Sigmoid colon (tissue), 7 donors: ENCODE data around the gene TTC6. TPM values are rescaled to one million over a fixed set of nuclear protein-coding genes. Genes with fewer than 3 reads are reported as not detected.

Experiments used
- DNase-seq: peaks from one replicate; pipeline ENCODE4 v3.0.0-alpha.2; 2019
- H3K27ac ChIP-seq, 4 donors: fragments of 200-600 bp; sonication (generic); one replicate each; pipeline ENCODE4 v1.5.1; 2016 to 2019; ENCODE audit warnings: mild to moderate bottlenecking in 1 of 4
- H3K27me3 ChIP-seq, 3 donors: fragments of 200-600 bp; sonication (generic); one replicate each; pipeline ENCODE4 v1.5.1; 2019; ENCODE audit warnings: mild to moderate bottlenecking in 1 of 3
- H3K36me3 ChIP-seq, 4 donors: fragments of 200-600 bp; sonication (generic); one replicate each; pipeline ENCODE4 v1.5.1; 2016 to 2019
- H3K4me1 ChIP-seq, 4 donors: fragments of 200-600 bp; sonication (generic); one replicate each; pipeline ENCODE4 v1.5.1; 2017 to 2019
- H3K4me3 ChIP-seq, 4 donors: fragments of 200-600 bp; sonication (generic); one replicate each; pipeline ENCODE4 v1.5.1; 2017 to 2019; ENCODE audit warnings: mild to moderate bottlenecking in 2 of 4, moderate library complexity in 1 of 4
- H3K9me3 ChIP-seq, 4 donors: fragments of 200-600 bp in 3 of 4; sonication (generic) in 3 of 4; one replicate each; pipeline versions ENCODE4 v1.5.1 to v1.6.1; 2013 to 2019
- CTCF ChIP-seq, 4 experiments: fragments of 450-650 bp in 3 of 4; fragments of 200-600 bp in 1 of 4; IDR thresholded peaks; one replicate each; pipeline ENCODE4 v1.5.1; 2016 to 2019; ENCODE audit warnings: antibody characterized with exemption in 4 of 4, mild to moderate bottlenecking in 3 of 4, moderate library complexity in 2 of 4
- EP300 ChIP-seq, 4 donors: sonication (generic); formaldehyde crosslinking; IDR thresholded peaks; one replicate each; pipeline ENCODE4 v1.6.1; 2017; ENCODE audit warnings: antibody characterized with exemption in 4 of 4
- POLR2A ChIP-seq, 2 donors: fragments of 450-650 bp; IDR thresholded peaks; one replicate each; pipeline ENCODE4 v1.6.1; 2016; ENCODE audit warnings: antibody characterized with exemption in 2 of 2, mild to moderate bottlenecking in 2 of 2, moderate library complexity in 2 of 2
- POLR2AphosphoS5 ChIP-seq, 4 donors: sonication (generic); formaldehyde crosslinking; IDR thresholded peaks; one replicate each; pipeline ENCODE4 v1.6.1; 2017; ENCODE audit warnings: antibody characterized with exemption in 4 of 4
- WGBS, 2 donors: extraction: QIAGEN DNeasy Blood & Tissue Kit; methylation state at CpG; one replicate each; pipeline ENCODE4 v1.1.7; 2013; 5-methylcytosine and 5-hydroxymethylcytosine counted together
- intact Hi-C: fragments of 100-400 bp; cut with DNase I; formaldehyde crosslinking; loops from one replicate; pipeline ENCODE4 v1.15.1; 2023
- polyA plus RNA-seq, 3 donors: library from polyadenylated mRNA; stranded (reverse); fragments of 200-250 nt; gene quantifications; one replicate each; pipeline ENCODE4 v1.2.3, GENCODE V29; 2013
- total RNA-seq, 4 donors: library from RNA; depleted of rRNA; stranded (reverse); fragments of >200 nt; gene quantifications; one replicate each; pipeline ENCODE4 v1.1.0, GENCODE V29; 2016
- donor health status: healthy with polysubstance abuse.
- donor health status: Bipolar disorder and iron deficiency.
- donor health status: healthy.

Gene TTC6
- total and polyA plus RNA-seq, 7 donors: 0.23 to 1.1 TPM; not detected in 5

DNA sequence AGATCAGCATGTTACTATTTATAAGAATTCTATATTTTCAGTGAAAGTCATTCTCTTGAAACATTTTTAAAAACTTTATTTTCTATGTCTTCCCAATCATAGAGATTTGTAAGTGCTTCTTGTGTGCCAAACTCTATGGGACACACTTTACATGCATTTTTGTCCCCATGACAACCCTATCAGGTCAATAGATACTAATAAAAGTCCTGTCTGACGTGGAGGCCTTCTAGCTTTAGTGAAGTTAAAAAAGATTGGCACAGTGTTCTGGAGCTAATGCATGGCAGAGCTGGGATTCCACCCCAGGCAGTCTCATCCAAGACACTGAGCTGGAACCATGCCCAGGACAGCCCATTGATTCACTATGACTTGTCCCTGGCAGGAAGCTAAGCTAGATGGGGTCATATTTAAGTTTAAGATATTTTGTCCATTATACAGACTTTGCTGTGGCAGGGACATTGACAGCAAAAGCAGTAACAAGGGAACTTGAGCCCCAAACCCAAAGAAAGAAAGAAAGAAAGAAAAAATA, 28.1 kb downstream of the TTC6 start:
- intact Hi-C loops: no loop called here
- no peak for DNase-seq

DNA sequence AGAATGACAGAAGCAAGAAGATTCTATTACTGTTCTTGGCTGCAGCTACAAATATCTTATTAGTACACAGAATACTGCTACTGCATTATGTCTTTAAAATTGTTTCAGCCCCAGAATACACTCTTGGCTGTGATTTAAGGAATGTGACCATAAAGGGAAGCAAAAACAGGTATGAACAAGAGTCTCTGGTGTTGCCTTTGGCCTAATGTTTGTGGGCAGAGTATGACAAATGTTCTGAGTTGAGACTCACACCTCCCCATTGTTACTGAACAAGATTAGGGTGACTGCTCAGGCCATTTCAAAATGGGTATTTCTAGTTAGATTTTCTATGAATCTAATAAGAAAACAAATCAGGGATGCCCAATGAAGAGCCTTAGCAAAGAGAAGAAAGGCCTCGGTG, 28.5 kb downstream of the TTC6 start:
- Histone ChIP-seq H3K36me3 (no peaks in the 10 kb centered on the region), H3K4me1 (peaks cover 0 to 11% (median 8%) of the 10 kb centered on the region in 4 donors), H3K4me3 (no peak overlapping the region), H3K27me3 (peaks cover 5 to 43% (median 14%) of the 10 kb centered on the region in 3 donors), H3K27ac (no peak overlapping the region), H3K9me3 (no peaks in the 10 kb centered on the region)
- 95 to 99% methylated on average over 1 of the region's 1 CpG for WGBS, 2 donors
- intact Hi-C loops: no loop called here
- TF ChIP-seq EP300 (IDR thresholded peaks at IDR 0.05): no peak
- TF ChIP-seq POLR2A (IDR thresholded peaks at IDR 0.05): no peak
- TF ChIP-seq CTCF (IDR thresholded peaks at IDR 0.05): no peak
- no peak for TF ChIP-seq POLR2AphosphoS5 (IDR thresholded peaks at IDR 0.05)
- no peak for DNase-seq

More for the DNA sequence above, 28.1 kb downstream of the TTC6 start:
- Histone ChIP-seq H3K4me1 (peaks cover 0 to 11% (median 8%) of the 10 kb centered on the region in 4 donors), H3K27me3 (peaks cover 5 to 43% (median 14%) of the 10 kb centered on the region in 3 donors), H3K4me3 (no peak overlapping the region), H3K9me3 (no peaks in the 10 kb centered on the region), H3K27ac (no peak overlapping the region), H3K36me3 (no peaks in the 10 kb centered on the region)
- TF ChIP-seq EP300 (IDR thresholded peaks at IDR 0.05) (no peak), POLR2AphosphoS5 (IDR thresholded peaks at IDR 0.05) (no peak), POLR2A (IDR thresholded peaks at IDR 0.05) (no peak), CTCF (IDR thresholded peaks at IDR 0.05) (no peak)
- 48 to 57% methylated on average over 1 of the region's 1 CpG for WGBS, 2 donors

- H3K9me3 ChIP-seq: peaks cover 0 to 6% (median 0%) of the 10 kb centered on the region in 4 donors
- 59 to 69% methylated on average over 9 of the region's 9 CpGs for WGBS, 2 donors
- intact Hi-C loops: no loop called here
- peaks cover 5 to 34% (median 14%) of the 10 kb centered on the region in 3 donors for H3K27me3 ChIP-seq
- no peak overlapping the region for H3K4me3 ChIP-seq
- no peak for DNase-seq
- peaks cover 0 to 11% (median 8%) of the 10 kb centered on the region in 4 donors for H3K4me1 ChIP-seq
- no peak overlapping the region for H3K27ac ChIP-seq
- H3K36me3 ChIP-seq: no peaks in the 10 kb centered on the region
- TF ChIP-seq POLR2A (IDR thresholded peaks at IDR 0.05): no peak
- no peak for TF ChIP-seq CTCF (IDR thresholded peaks at IDR 0.05)
- TF ChIP-seq EP300 (IDR thresholded peaks at IDR 0.05): no peak
- TF ChIP-seq POLR2AphosphoS5 (IDR thresholded peaks at IDR 0.05): no peak
Measured at GRCh38 chr14:37625597-37626595, 30.5 kb downstream of the TTC6 start.

DNA sequence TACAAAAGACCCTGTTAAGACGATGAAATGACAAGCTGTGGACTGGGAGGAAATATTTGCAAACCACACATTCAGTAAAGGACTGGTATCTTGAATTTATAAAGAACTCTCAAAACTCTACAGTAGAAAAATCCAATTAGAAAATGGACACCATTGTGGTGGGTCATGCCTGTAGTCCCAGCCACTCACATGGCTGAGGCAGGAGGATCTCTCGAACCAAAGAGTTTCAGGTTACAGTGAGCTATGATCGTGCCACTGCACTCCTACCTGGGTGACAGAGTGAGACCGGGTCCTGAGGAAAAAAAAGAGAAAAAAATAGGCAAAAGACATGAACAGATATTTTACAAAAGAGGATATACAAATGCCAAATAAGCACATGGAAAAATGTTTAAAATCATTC, 41.9 kb downstream of the TTC6 start:
- H3K4me3 ChIP-seq: no peak overlapping the region
- intact Hi-C loops: no loop called here
- H3K9me3 ChIP-seq: no peaks in the 10 kb centered on the region
- no peak for TF ChIP-seq EP300 (IDR thresholded peaks at IDR 0.05)
- no peak for TF ChIP-seq POLR2A (IDR thresholded peaks at IDR 0.05)
- no peak for TF ChIP-seq POLR2AphosphoS5 (IDR thresholded peaks at IDR 0.05)
- TF ChIP-seq CTCF (IDR thresholded peaks at IDR 0.05): no peak
- WGBS, 2 donors: 83 to 94% methylated on average over 4 of the region's 4 CpGs
- no peak for DNase-seq
- H3K27me3 ChIP-seq: peaks cover 0 to 15% (median 7%) of the 10 kb centered on the region in 3 donors
- no peaks in the 10 kb centered on the region for H3K4me1 ChIP-seq
- no peak overlapping the region for H3K27ac ChIP-seq
- H3K36me3 ChIP-seq: no peaks in the 10 kb centered on the region
